ENCODE results near the gene BABAM2.

- TF ChIP-seq CTCF (IDR thresholded peaks at IDR 0.05) = no peak
- no peak for TF ChIP-seq POLR2A (IDR thresholded peaks at IDR 0.05)
These were observed 344.3 kb downstream of the BABAM2 start for GRCh38 chr2:28234807-28235206.

All from thyroid gland (tissue), 4 donors.